Endothelial cell of umbilical vein (primary cell): ENCODE data around the gene GJA9. TPM values are rescaled to one million over a fixed set of nuclear protein-coding genes. Genes with fewer than 3 reads are reported as not detected.

Experiments
- BruUV-seq: library from RNA; stranded (reverse); fragments of 400-500 nt; replicated peaks from 2 replicates; lab custom pipeline; 2021; lab: Mats Ljungman, UMichigan
- CTCF ChIA-PET: fragments of 300-600, 350-600 bp; sonication (Branson Sonifier 250); formaldehyde crosslinking; loops from one replicate; lab custom pipeline; 2021; ENCODE audit warnings: antibody characterized with exemption, inconsistent platforms; lab: Charles Lee
- POLR2A ChIA-PET: fragments of 300-600, 350-600 bp; sonication (Branson Sonifier 250); formaldehyde crosslinking; loops from one replicate; lab custom pipeline; 2021; ENCODE audit warnings: antibody characterized with exemption, inconsistent platforms; lab: Charles Lee
- DNase-seq: peaks from one replicate; pipeline ENCODE4 v3.0.0-alpha.2; 2011; ENCODE audit warnings: low read depth, low spot score
- FAIRE-seq: peaks from 2 replicates; lab custom pipeline; 2011; peaks lifted over from hg19 to GRCh38; lab: Jason Lieb, UNC
- H2AFZ ChIP-seq: 2 replicates; pipeline ENCODE4 v1.6.0; 2012; ENCODE audit warnings: low read depth, low read length, control low read depth, inconsistent platforms
- H3K27ac ChIP-seq: 2 replicates; pipeline ENCODE4 v1.5.1; 2011; ENCODE audit warnings: low read depth, mild to moderate bottlenecking, control low read depth, low read length, moderate library complexity; ENCODE audit not compliant: insufficient read depth
- H3K27me3 ChIP-seq, 2 experiments: 2 replicates each; pipeline versions ENCODE4 v1.6.0 to v1.6.1; 2011; ENCODE audit warnings: low read length in 2 of 2, mixed read lengths in 1 of 2; ENCODE audit not compliant: control insufficient read depth in 2 of 2, insufficient read depth in 2 of 2
- H3K36me3 ChIP-seq, 2 experiments: 2 replicates in 1 of 2; 3 replicates in 1 of 2; pipeline ENCODE4 v1.5.1; 2011; ENCODE audit warnings: low read length in 2 of 2, mild to moderate bottlenecking in 1 of 2, moderate library complexity in 1 of 2; ENCODE audit not compliant: control insufficient read depth in 2 of 2, insufficient read depth in 2 of 2; ENCODE audit errors: extremely low read depth in 1 of 2
- H3K4me1 ChIP-seq: 3 replicates; pipeline ENCODE4 v1.5.1; 2011; ENCODE audit warnings: mild to moderate bottlenecking, low read length; ENCODE audit not compliant: control insufficient read depth, insufficient read depth; ENCODE audit errors: extremely low read depth
- H3K4me2 ChIP-seq: 2 replicates; pipeline ENCODE4 v1.6.1; 2011; ENCODE audit warnings: low read length, control low read depth, mixed read lengths; ENCODE audit not compliant: insufficient read depth
- H3K4me3 ChIP-seq, 3 experiments: fragments of 200-600 bp in 1 of 3; sonication (generic), shearing (Covaris generic) in 1 of 3; replicated peaks in 1 of 3; 2 replicates each; pipeline ENCODE4 v1.5.1; 2011 to 2016; ENCODE audit warnings: control low read depth in 3 of 3, low read length in 3 of 3, mild to moderate bottlenecking in 2 of 3, inconsistent platforms in 1 of 3, low read depth in 1 of 3, moderate library complexity in 1 of 3; ENCODE audit not compliant: insufficient read depth in 1 of 3
- H3K79me2 ChIP-seq: 2 replicates; pipeline ENCODE4 v1.6.0; 2012; ENCODE audit warnings: low read length, inconsistent platforms; ENCODE audit not compliant: control insufficient read depth, insufficient read depth
- H3K9ac ChIP-seq: replicated peaks from 2 replicates; pipeline ENCODE3; 2011; ENCODE audit warnings: low read length, control low read depth; ENCODE audit not compliant: insufficient read depth; ENCODE audit errors: extremely low read depth
- H3K9me1 ChIP-seq: replicated peaks from 3 replicates; pipeline ENCODE4 v1.6.0; 2011; ENCODE audit warnings: mild to moderate bottlenecking, low read length; ENCODE audit not compliant: control insufficient read depth, insufficient read depth; ENCODE audit errors: extremely low read depth
- H3K9me3 ChIP-seq: replicated peaks from 2 replicates; pipeline ENCODE4 v1.5.1; 2012; ENCODE audit warnings: low read length, inconsistent platforms; ENCODE audit not compliant: control insufficient read depth, insufficient read depth
- H4K20me1 ChIP-seq: replicated peaks from 2 replicates; pipeline ENCODE3; 2011; ENCODE audit warnings: mild to moderate bottlenecking, low read length; ENCODE audit not compliant: control insufficient read depth, insufficient read depth; ENCODE audit errors: extremely low read depth
- CTCF ChIP-seq, 2 donors: IDR thresholded peaks; 1 replicate in 1 of 2; 2 replicates in 1 of 2; pipeline ENCODE4 v1.5.1; 2011; ENCODE audit warnings: low read length in 2 of 2, mild to moderate bottlenecking in 2 of 2, moderate library complexity in 2 of 2, control low read depth in 1 of 2, inconsistent platforms in 1 of 2, low read depth in 1 of 2; ENCODE audit not compliant: insufficient read depth in 1 of 2; ENCODE audit errors: extremely low read depth in 1 of 2
- EZH2 ChIP-seq: IDR thresholded peaks from 2 replicates; pipeline ENCODE4 v1.6.1; 2012; ENCODE audit warnings: borderline replicate concordance, low read depth, mild to moderate bottlenecking, moderate library complexity, low read length, inconsistent platforms; ENCODE audit not compliant: severe bottlenecking
- FOS ChIP-seq: IDR thresholded peaks from 2 replicates; pipeline ENCODE4 v1.6.1; 2011; ENCODE audit warnings: mild to moderate bottlenecking, low read length, moderate library complexity, borderline replicate concordance; ENCODE audit not compliant: insufficient read depth
- GATA2 ChIP-seq: IDR thresholded peaks from 2 replicates; pipeline ENCODE4 v1.7.0; 2011; ENCODE audit warnings: low read depth, mild to moderate bottlenecking, moderate library complexity, mixed read lengths, low read length; ENCODE audit not compliant: insufficient read length, insufficient read depth
- JUN ChIP-seq: IDR thresholded peaks from 2 replicates; pipeline ENCODE4 v1.6.1; 2011; ENCODE audit warnings: borderline replicate concordance, low read depth; ENCODE audit not compliant: insufficient read length, insufficient read depth
- MAX ChIP-seq: IDR thresholded peaks from 2 replicates; pipeline ENCODE4 v1.6.1; 2011; ENCODE audit not compliant: insufficient read depth, insufficient read length
- MYC ChIP-seq: IDR thresholded peaks from one replicate; pipeline ENCODE4 v1.6.1; 2011; ENCODE audit warnings: mild to moderate bottlenecking, low read depth, low read length
- POLR2A ChIP-seq: IDR thresholded peaks from 2 replicates; pipeline ENCODE4 v1.6.1; 2012; ENCODE audit warnings: low read depth, mild to moderate bottlenecking, control low read depth, low read length
- POLR2AphosphoS5 ChIP-seq: IDR thresholded peaks from 2 replicates; pipeline ENCODE4 v1.6.1; 2012; ENCODE audit warnings: low read depth, mild to moderate bottlenecking, control low read depth, low read length, moderate library complexity; ENCODE audit not compliant: insufficient read depth
- dilution Hi-C: fragments of 300-500 bp; cut with MboI; formaldehyde crosslinking; loops from one replicate; pipeline ENCODE4 v1.15.0; 2019; ENCODE audit warnings: low sequenced_read_pairs; ENCODE audit not compliant: extremely low pct_ligation_motif_present
- intact Hi-C: fragments of 100-400 bp; cut with micrococcal nuclease; formaldehyde crosslinking; loops from one replicate; pipeline ENCODE4 v1.10.0; 2022
- polyA plus RNA-seq, 4 experiments: library from polyadenylated mRNA; depleted of rRNA in 3 of 4; stranded (reverse) in 3 of 4; unstranded in 1 of 4; fragments of >200 nt; gene quantifications; 2 replicates each; pipeline versions ENCODE4 v1.2.1 to v1.2.3, GENCODE V29; 2011 to 2012; ENCODE audit warnings: missing spikeins in 1 of 4
- total RNA-seq: library from RNA; stranded (reverse); gene quantifications from 2 replicates; pipeline ENCODE4 v1.2.3, GENCODE V29; 2021

GJA9 gene
- total and polyA plus RNA-seq, 2 donors (not counting 3 experiments of a cell fraction or from before 2014, with no cell fraction given), result not detected

- Histone ChIP-seq H3K4me2 (no peak overlapping the region), H3K4me1 (no peaks in the 10 kb centered on the region), H3K27me3 (no peaks in the 10 kb centered on the region), H3K79me2 (no peaks in the 10 kb centered on the region), H3K9me3 (no peaks in the 10 kb centered on the region), H3K9ac (no peak overlapping the region), H2AFZ (no peak overlapping the region), H3K36me3 (no peaks in the 10 kb centered on the region), H3K9me1 (no peaks in the 10 kb centered on the region), H3K27ac (no peak overlapping the region), H4K20me1 (no peaks in the 10 kb centered on the region), H3K4me3 (no peak overlapping the region)
- POLR2A ChIA-PET, result interaction anchor here (0.6 kb wide), 1 partner anchor 46 kb away, joined by 4 read pairs; no protein-coding TSS in a partner anchor
- dilution Hi-C loops, result no loop called here
- DNase-seq (no peak), FAIRE-seq (no peak)
- no TSS peak for BruUV-seq
- intact Hi-C loops, result no loop called here
- TF ChIP-seq POLR2A (no peak), JUN (no peak), CTCF (IDR thresholded peaks at IDR 0.05; ENCODE audit: extremely low read depth in 1 of 2, insufficient read depth in 1 of 2, low read depth in 1 of 2, low read length in 2 of 2) (no peak), MAX (no peak), POLR2AphosphoS5 (no peak), MYC (no peak), FOS (no peak), EZH2 (no peak), GATA2 (no peak)
- CTCF ChIA-PET, result interaction anchor here (1.1 kb wide), 1 partner anchor 10 kb away, joined by 3 read pairs; no protein-coding TSS in a partner anchor
Observed at GRCh38 chr1:38888423-38889333, 7.3 kb upstream of the GJA9 start.
